Measurements from ENCODE around the gene SEC23B. TPM values are rescaled to one million over a fixed set of nuclear protein-coding genes. Genes with fewer than 3 reads are reported as not detected.

Gene SEC23B
- polyA plus RNA-seq, 1 experiment = 49.2 TPM

DNA sequence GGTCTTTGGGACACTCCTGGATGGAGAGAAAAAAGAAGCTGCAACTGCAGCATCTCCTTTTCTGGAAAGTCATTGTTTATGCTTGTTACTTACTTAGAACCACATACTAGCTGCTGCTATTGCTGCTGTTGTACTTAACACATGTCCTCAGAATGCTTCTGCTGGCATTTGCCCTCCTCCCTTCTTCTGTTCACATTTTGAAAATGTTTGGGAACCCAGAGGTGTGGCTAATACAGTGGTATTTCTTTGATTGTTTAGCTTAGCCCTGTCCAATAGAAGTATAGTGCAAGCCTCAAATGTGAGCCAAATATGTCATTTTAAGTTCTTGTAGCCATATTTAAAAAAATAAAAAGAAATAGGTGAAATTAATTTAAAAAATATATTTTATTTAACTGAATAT, 88.5 kb downstream of the SEC23B start:
- POLR2A ChIA-PET = no interaction called here
- no peak for DNase-seq (ENCODE audit: low read depth)
- CTCF ChIA-PET = interaction anchor here (1.5 kb wide), 1 partner anchor 36 kb away, joined by 3 read pairs; no protein-coding TSS in a partner anchor
- Histone ChIP-seq H3K36me3 (ENCODE audit: control insufficient read depth, insufficient read depth, low read length) (peaks cover 1% of the 10 kb centered on the region; the same call in 1 of the 2 replicates), H3K4me3 (ENCODE audit: low read depth, low read length) (no peak overlapping the region), H3K27me3 (ENCODE audit: control insufficient read depth, insufficient read depth, low read length) (no peaks in the 10 kb centered on the region)
- TF ChIP-seq, protein P1, sequence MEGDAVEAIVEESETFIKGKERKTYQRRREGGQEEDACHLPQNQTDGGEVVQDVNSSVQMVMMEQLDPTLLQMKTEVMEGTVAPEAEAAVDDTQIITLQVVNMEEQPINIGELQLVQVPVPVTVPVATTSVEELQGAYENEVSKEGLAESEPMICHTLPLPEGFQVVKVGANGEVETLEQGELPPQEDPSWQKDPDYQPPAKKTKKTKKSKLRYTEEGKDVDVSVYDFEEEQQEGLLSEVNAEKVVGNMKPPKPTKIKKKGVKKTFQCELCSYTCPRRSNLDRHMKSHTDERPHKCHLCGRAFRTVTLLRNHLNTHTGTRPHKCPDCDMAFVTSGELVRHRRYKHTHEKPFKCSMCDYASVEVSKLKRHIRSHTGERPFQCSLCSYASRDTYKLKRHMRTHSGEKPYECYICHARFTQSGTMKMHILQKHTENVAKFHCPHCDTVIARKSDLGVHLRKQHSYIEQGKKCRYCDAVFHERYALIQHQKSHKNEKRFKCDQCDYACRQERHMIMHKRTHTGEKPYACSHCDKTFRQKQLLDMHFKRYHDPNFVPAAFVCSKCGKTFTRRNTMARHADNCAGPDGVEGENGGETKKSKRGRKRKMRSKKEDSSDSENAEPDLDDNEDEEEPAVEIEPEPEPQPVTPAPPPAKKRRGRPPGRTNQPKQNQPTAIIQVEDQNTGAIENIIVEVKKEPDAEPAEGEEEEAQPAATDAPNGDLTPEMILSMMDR (IDR thresholded peaks at IDR 0.05; ENCODE audit: insufficient read depth, low read depth, low read length) = no peak

DNA sequence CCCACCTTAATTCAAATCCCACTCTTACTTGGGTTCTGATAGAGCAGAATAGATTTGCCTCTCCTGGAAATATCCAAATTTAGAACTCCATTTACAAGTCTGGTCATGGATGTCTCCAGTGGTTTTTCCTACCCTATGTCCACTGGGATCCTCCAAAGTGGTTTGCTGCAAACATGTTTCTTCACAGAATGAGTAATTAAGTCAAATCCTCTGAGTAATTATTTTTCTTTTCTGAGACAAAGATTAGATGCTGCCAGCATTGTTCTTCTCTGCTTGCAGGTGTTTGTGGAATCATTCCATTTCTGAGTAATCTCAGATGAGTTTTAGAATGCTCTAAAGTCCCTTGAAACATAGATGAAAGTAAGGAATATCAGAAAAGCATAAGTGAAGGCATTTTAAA, 102.0 kb downstream of the SEC23B start:
- H3K36me3 ChIP-seq (ENCODE audit: control insufficient read depth, insufficient read depth, low read length) = no peaks in the 10 kb centered on the region
- H3K27me3 ChIP-seq (ENCODE audit: control insufficient read depth, insufficient read depth, low read length) = no peaks in the 10 kb centered on the region
- no peak overlapping the region for H3K4me3 ChIP-seq (ENCODE audit: low read depth, low read length)
- DNase-seq (ENCODE audit: low read depth) = no peak
- TF ChIP-seq, protein P1 (IDR thresholded peaks at IDR 0.05; ENCODE audit: insufficient read depth, low read depth, low read length) = no peak
- CTCF ChIA-PET = no interaction called here
- POLR2A ChIA-PET = no interaction called here

Small RNA genes lying within 50 kb of the gene (small RNA-seq; reads per million reads assigned to genes)
- not detected for gene MIR3192 (ENCODE audit: insufficient read length, low read depth, low replicate concordance)
- not detected for gene RN7SL638P (ENCODE audit: insufficient read length, low read depth, low replicate concordance)
- not detected for gene RNU6ATAC34P (ENCODE audit: insufficient read length, low read depth, low replicate concordance)

Other genes starting within 250 kb of the SEC23B start
- gene ZNF133, start 219.4 kb upstream of the SEC23B start, polyA plus RNA-seq (2011; rRNA removed) = 13.9 and 18.6 TPM in 2 replicates
- gene DZANK1, start 40.9 kb upstream of the SEC23B start, polyA plus RNA-seq (2011; rRNA removed) = 2.0 TPM in 2 replicates
- 8.8 and 10.9 TPM in 2 replicates for gene POLR3F, start 40.5 kb upstream of the SEC23B start, polyA plus RNA-seq (2011; rRNA removed)
- 8.5 and 14.9 TPM in 2 replicates for gene RBBP9, start 10.7 kb upstream of the SEC23B start, polyA plus RNA-seq (2011; rRNA removed)
- gene SMIM26, start 59.5 kb downstream of the SEC23B start, polyA plus RNA-seq (2011; rRNA removed) = 108 and 232 TPM in 2 replicates
- 47.3 and 57.7 TPM in 2 replicates for gene DTD1, start 80.1 kb downstream of the SEC23B start, polyA plus RNA-seq (2011; rRNA removed)

Data from BJ (cell line).